ENCODE data around the gene C8B. TPM values are rescaled to one million over a fixed set of nuclear protein-coding genes. Genes with fewer than 3 reads are reported as not detected.

The C8B gene
- total RNA-seq, 1 experiment from 2014 or later = not detected

GRCh38 chr1:56927171-56927570 is 38.6 kb downstream of the C8B start:
- POLR2A ChIA-PET (ENCODE audit: unreplicated experiment) = no interaction called here
- H3K27me3 ChIP-seq (ENCODE audit: insufficient read depth, low read depth) = peaks cover 16% of the 10 kb centered on the region; the same call in 1 of the 2 replicates
- no peak for TF ChIP-seq CTCF (conservative IDR thresholded peaks at IDR 0.05)
- no peak for TF ChIP-seq EZH2 (IDR thresholded peaks at IDR 0.05; ENCODE audit: low read depth)
- DNase-seq = no peak
- no peaks in the 10 kb centered on the region for H3K79me2 ChIP-seq (ENCODE audit: low read depth)
- H3K27ac ChIP-seq = no peak overlapping the region
- H3K9me3 ChIP-seq (ENCODE audit: insufficient read depth, low read depth) = no peaks in the 10 kb centered on the region
- H3K4me3 ChIP-seq = no peak overlapping the region
- intact Hi-C loops (cut with micrococcal nuclease; ENCODE audit: unreplicated experiment) = no loop called here
- no peak overlapping the region for H2AFZ ChIP-seq
- no peak overlapping the region for H3K4me2 ChIP-seq
- CTCF ChIA-PET = no interaction called here
- H3F3A ChIP-seq (ENCODE audit: insufficient read depth, low read depth) = no peaks in the 10 kb centered on the region
- no peaks in the 10 kb centered on the region for H3K4me1 ChIP-seq (replicated peaks; ENCODE audit: insufficient read depth)
- no peaks in the 10 kb centered on the region for H3K9me2 ChIP-seq (ENCODE audit: insufficient read depth)
- H3K36me3 ChIP-seq (ENCODE audit: low read depth) = no peaks in the 10 kb centered on the region
- no TSS peak for BruUV-seq (replicated peaks)
- H4K20me1 ChIP-seq (ENCODE audit: insufficient read depth) = no peaks in the 10 kb centered on the region

- no peak overlapping the region for H3K4me3 ChIP-seq
- no peaks in the 10 kb centered on the region for H3F3A ChIP-seq (ENCODE audit: insufficient read depth, low read depth)
- intact Hi-C loops (cut with micrococcal nuclease; ENCODE audit: unreplicated experiment) = no loop called here
- H3K4me1 ChIP-seq (replicated peaks; ENCODE audit: insufficient read depth) = no peaks in the 10 kb centered on the region
- H3K36me3 ChIP-seq (ENCODE audit: low read depth) = no peaks in the 10 kb centered on the region
- no TSS peak for BruUV-seq (replicated peaks)
- CTCF ChIA-PET = no interaction called here
- no peak overlapping the region for H3K27ac ChIP-seq
- TF ChIP-seq CTCF (conservative IDR thresholded peaks at IDR 0.05) = no peak
- TF ChIP-seq EZH2 (IDR thresholded peaks at IDR 0.05; ENCODE audit: low read depth) = no peak
- H3K9me3 ChIP-seq (ENCODE audit: insufficient read depth, low read depth) = no peaks in the 10 kb centered on the region
- H3K4me2 ChIP-seq = no peak overlapping the region
- no peaks in the 10 kb centered on the region for H3K79me2 ChIP-seq (ENCODE audit: low read depth)
- no peaks in the 10 kb centered on the region for H3K9me2 ChIP-seq (ENCODE audit: insufficient read depth)
- no peak overlapping the region for H2AFZ ChIP-seq
- peaks cover 23% of the 10 kb centered on the region for H3K27me3 ChIP-seq (ENCODE audit: insufficient read depth, low read depth)
- POLR2A ChIA-PET (ENCODE audit: unreplicated experiment) = no interaction called here
- H4K20me1 ChIP-seq (ENCODE audit: insufficient read depth) = no peaks in the 10 kb centered on the region
- no peak for DNase-seq
These were observed 40.6 kb downstream of the C8B start for GRCh38 chr1:56925193-56925592.

GRCh38 chr1:56924116-56924515 is 41.7 kb downstream of the C8B start:
- Histone ChIP-seq H2AFZ (no peak overlapping the region), H3K27me3 (ENCODE audit: insufficient read depth, low read depth) (peaks cover 23% of the 10 kb centered on the region), H3K9me3 (ENCODE audit: insufficient read depth, low read depth) (no peaks in the 10 kb centered on the region), H4K20me1 (ENCODE audit: insufficient read depth) (no peaks in the 10 kb centered on the region), H3K4me2 (no peak overlapping the region), H3K27ac (no peak overlapping the region), H3F3A (ENCODE audit: insufficient read depth, low read depth) (no peaks in the 10 kb centered on the region), H3K79me2 (ENCODE audit: low read depth) (no peaks in the 10 kb centered on the region), H3K36me3 (ENCODE audit: low read depth) (no peaks in the 10 kb centered on the region), H3K4me3 (no peak overlapping the region), H3K4me1 (replicated peaks; ENCODE audit: insufficient read depth) (no peaks in the 10 kb centered on the region), H3K9me2 (ENCODE audit: insufficient read depth) (no peaks in the 10 kb centered on the region)
- intact Hi-C loops (cut with micrococcal nuclease; ENCODE audit: unreplicated experiment) = no loop called here
- POLR2A ChIA-PET (ENCODE audit: unreplicated experiment) = no interaction called here
- no peak for DNase-seq
- CTCF ChIA-PET = no interaction called here
- no TSS peak for BruUV-seq (replicated peaks)
- TF ChIP-seq CTCF (conservative IDR thresholded peaks at IDR 0.05) (no peak), EZH2 (IDR thresholded peaks at IDR 0.05; ENCODE audit: low read depth) (no peak)

Measured in PC-9 (cell line).